ENCODE results near the gene RHAG. TPM values are rescaled to one million over a fixed set of nuclear protein-coding genes. Genes with fewer than 3 reads are reported as not detected.

Gene RHAG
- total RNA-seq, 1 donor from 2014 or later, result not detected

GRCh38 chr6:49558238-49558637 is 78.4 kb downstream of the RHAG start:
- no peak for TF ChIP-seq CTCF (conservative IDR thresholded peaks at IDR 0.05)
- H3K4me3 Mint-ChIP-seq, result no peak overlapping the region
- no peaks in the 10 kb centered on the region for H3K9me3 Mint-ChIP-seq
- H3K36me3 Mint-ChIP-seq (ENCODE audit: low read depth), result no peaks in the 10 kb centered on the region
- peaks cover 4% of the 10 kb centered on the region for H3K27me3 Mint-ChIP-seq (ENCODE audit: low read depth)
- peaks cover 13% of the 10 kb centered on the region for H3K4me1 Mint-ChIP-seq
- no peak for DNase-seq (ENCODE audit: low read depth, low spot score)
- no peak overlapping the region for H3K27ac Mint-ChIP-seq (ENCODE audit: unreplicated experiment)

DNA sequence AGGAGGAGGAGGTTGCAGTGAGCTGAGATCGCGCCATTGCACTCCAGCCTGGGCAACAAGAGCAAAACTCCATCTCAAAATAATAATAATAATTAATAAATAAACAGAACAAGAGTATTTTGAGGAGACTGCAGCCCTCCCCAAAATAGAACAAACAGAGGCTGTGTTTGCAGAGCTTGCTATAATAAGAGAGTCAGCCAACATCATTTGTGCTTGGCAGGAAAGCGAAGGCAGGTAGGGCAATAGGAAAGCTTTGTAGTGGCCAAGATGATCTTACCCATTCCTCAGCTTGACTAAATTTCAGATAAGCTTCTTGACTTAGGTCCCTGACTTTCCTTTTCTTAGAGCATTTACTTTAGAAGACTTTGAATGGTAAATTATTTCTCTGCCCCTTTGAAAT is 79.5 kb downstream of the RHAG start:
- no peak for DNase-seq (ENCODE audit: low read depth, low spot score)
- Mint-ChIP-seq H3K27me3 (ENCODE audit: low read depth) (peaks cover 9% of the 10 kb centered on the region), H3K4me3 (no peak overlapping the region), H3K36me3 (ENCODE audit: low read depth) (no peaks in the 10 kb centered on the region), H3K27ac (ENCODE audit: unreplicated experiment) (no peak overlapping the region), H3K4me1 (peaks cover 13% of the 10 kb centered on the region), H3K9me3 (no peaks in the 10 kb centered on the region)
- TF ChIP-seq CTCF (conservative IDR thresholded peaks at IDR 0.05), result no peak

DNA sequence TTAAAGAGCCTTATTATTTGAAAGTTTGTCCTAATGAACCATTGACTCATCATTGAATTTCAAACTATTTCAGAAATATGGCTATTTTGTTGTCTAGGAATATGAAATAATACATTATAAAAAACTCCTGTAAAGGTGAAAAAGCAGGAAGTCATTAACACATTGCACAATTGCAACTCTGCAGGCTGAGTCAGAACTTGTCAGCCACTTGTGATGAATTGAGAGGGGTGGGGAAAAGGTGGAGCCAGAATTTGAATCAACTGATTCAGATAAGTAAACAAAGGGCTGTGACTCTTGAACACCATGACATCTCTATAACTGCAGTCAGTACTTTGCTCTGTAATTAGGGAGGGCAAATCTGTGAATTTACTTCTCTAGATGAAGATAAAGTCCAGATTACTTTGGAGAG is 80.2 kb downstream of the RHAG start:
- Mint-ChIP-seq H3K4me3 (no peak overlapping the region), H3K36me3 (ENCODE audit: low read depth) (no peaks in the 10 kb centered on the region), H3K27ac (ENCODE audit: unreplicated experiment) (no peak overlapping the region), H3K9me3 (no peaks in the 10 kb centered on the region), H3K27me3 (ENCODE audit: low read depth) (peaks cover 14% of the 10 kb centered on the region), H3K4me1 (peaks cover 18% of the 10 kb centered on the region)
- no peak for TF ChIP-seq CTCF (conservative IDR thresholded peaks at IDR 0.05)
- no peak for DNase-seq (ENCODE audit: low read depth, low spot score)

DNA sequence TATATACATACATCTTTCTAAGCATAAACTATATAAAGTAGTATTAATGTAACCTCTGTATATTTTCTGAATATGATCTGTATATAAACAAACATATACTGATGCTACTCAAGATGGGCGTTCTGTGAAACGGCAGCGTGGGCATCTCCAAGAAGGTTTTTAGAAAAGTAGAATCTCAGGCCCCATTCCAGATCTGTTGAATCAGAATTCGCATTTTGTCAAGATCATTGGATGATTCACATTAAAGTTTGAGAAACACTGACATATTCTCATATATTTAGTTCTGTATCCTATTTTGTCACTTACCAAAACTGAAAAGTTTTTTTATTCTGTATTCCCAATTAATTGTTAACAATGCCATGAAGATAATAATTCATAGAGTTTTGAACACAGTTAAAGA is 80.7 kb downstream of the RHAG start:
- Mint-ChIP-seq H3K9me3 (no peaks in the 10 kb centered on the region), H3K27ac (ENCODE audit: unreplicated experiment) (no peak overlapping the region), H3K27me3 (ENCODE audit: low read depth) (peaks cover 19% of the 10 kb centered on the region), H3K4me1 (peaks cover 21% of the 10 kb centered on the region), H3K36me3 (ENCODE audit: low read depth) (no peaks in the 10 kb centered on the region), H3K4me3 (no peak overlapping the region)
- TF ChIP-seq CTCF (conservative IDR thresholded peaks at IDR 0.05), result no peak
- no peak for DNase-seq (ENCODE audit: low read depth, low spot score)

Other genes starting within 250 kb of the RHAG start
- gene MMUT, start 173.6 kb downstream of the RHAG start, total RNA-seq, result 16.9 and 19.2 TPM in 2 replicates
- 12.1 and 13.1 TPM in 2 replicates for gene CENPQ, start 173.5 kb downstream of the RHAG start, total RNA-seq
- not detected in 2 replicates for gene GLYATL3, start 136.9 kb downstream of the RHAG start, total RNA-seq
- gene C6orf141, start 86.2 kb downstream of the RHAG start, total RNA-seq, result 0.89 and 1.0 TPM in 2 replicates
- not detected in 2 replicates for gene CRISP2, start 76.7 kb upstream of the RHAG start, total RNA-seq
- not detected in 2 replicates for gene CRISP3, start 107.5 kb upstream of the RHAG start, total RNA-seq
- gene PGK2, start 150.4 kb upstream of the RHAG start, total RNA-seq, result not detected in 2 replicates
- gene CRISP1, start 229.7 kb upstream of the RHAG start, total RNA-seq, result not detected in 2 replicates

Data from neural crest cell (in vitro differentiated cells).